Spinal cord (tissue), 10 donors: Measurements from ENCODE around the gene VWF. TPM values are rescaled to one million over a fixed set of nuclear protein-coding genes. Genes with fewer than 3 reads are reported as not detected.

ENCODE experiments used
- DNase-seq, 6 donors: peaks; one replicate each; pipeline versions ENCODE4 v3.0.0 to v3.0.0-alpha.2; 2013 to 2015; ENCODE audit warnings: low spot score in 6 of 6, low read depth in 4 of 6
- H3K27ac ChIP-seq: one replicate; pipeline ENCODE4 v1.5.1; 2013; ENCODE audit warnings: low read depth, low read length, control low read depth
- H3K27me3 ChIP-seq: one replicate; pipeline ENCODE4 v1.6.1; 2013; ENCODE audit warnings: low read length; ENCODE audit not compliant: control insufficient read depth, insufficient read depth
- H3K36me3 ChIP-seq: one replicate; pipeline ENCODE4 v1.6.1; 2013; ENCODE audit warnings: low read length; ENCODE audit not compliant: control insufficient read depth, insufficient read depth
- H3K4me1 ChIP-seq: one replicate; pipeline ENCODE4 v1.6.1; 2013; ENCODE audit warnings: low read length; ENCODE audit not compliant: control insufficient read depth, insufficient read depth
- H3K4me3 ChIP-seq: one replicate; pipeline ENCODE4 v1.5.1; 2013; ENCODE audit warnings: low read depth, low read length, control low read depth
- H3K9me3 ChIP-seq: one replicate; pipeline ENCODE4 v1.6.1; 2013; ENCODE audit warnings: low read length; ENCODE audit not compliant: control insufficient read depth, insufficient read depth
- WGBS: methylation state at CpG from one replicate; pipeline ENCODE4 v1.1.5; 2013; ENCODE audit warnings: missing lambda C conversion rate; ENCODE audit not compliant: insufficient coverage; 5-methylcytosine and 5-hydroxymethylcytosine counted together
- polyA plus RNA-seq, 2 donors: library from polyadenylated mRNA; unstranded; fragments of 120-200 nt; gene quantifications; one replicate each; pipeline ENCODE4 v1.2.1, GENCODE V29; 2013; ENCODE audit not compliant: insufficient read length in 2 of 2
- total RNA-seq, 2 donors: library from RNA; depleted of rRNA in 1 of 2; stranded (reverse); fragments of 120-200 nt in 1 of 2; fragments of >200 nt in 1 of 2; gene quantifications; one replicate each; pipeline versions ENCODE4 v1.2.3 to v1.2.4, GENCODE V29; 2013 to 2014
- donor health status: healthy.

VWF gene
- total and polyA plus RNA-seq, 4 donors, result 34.3 to 76.6 (median 37.5) TPM

DNA sequence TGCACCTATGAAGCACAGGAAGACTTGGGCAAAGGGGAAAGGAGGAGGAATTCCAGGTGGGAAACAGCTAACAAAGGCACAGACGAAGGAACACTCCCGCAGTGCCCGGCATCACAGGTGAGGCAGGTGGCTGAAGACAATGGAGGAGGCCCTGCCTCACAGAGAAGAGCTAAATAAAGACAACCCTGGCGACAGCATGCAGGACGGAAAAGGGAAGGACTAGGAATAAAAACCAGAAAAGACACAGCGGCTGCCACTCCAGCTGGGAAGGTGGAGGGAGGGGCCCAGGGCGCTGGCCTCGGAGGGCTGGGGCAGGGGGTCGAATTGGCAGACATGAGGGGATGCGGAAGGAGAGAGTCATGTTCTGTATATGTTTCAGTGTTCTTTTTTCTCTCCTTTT, 136.4 kb downstream of the VWF start:
- H3K4me1 ChIP-seq, result peaks cover 5% of the 10 kb centered on the region
- 65% methylated on average over 5 of the region's 10 CpGs for WGBS
- H3K27me3 ChIP-seq, result no peaks in the 10 kb centered on the region
- DNase-seq, result no peak
- no peaks in the 10 kb centered on the region for H3K36me3 ChIP-seq
- H3K9me3 ChIP-seq, result no peaks in the 10 kb centered on the region
- no peak overlapping the region for H3K4me3 ChIP-seq
- no peak overlapping the region for H3K27ac ChIP-seq

DNA sequence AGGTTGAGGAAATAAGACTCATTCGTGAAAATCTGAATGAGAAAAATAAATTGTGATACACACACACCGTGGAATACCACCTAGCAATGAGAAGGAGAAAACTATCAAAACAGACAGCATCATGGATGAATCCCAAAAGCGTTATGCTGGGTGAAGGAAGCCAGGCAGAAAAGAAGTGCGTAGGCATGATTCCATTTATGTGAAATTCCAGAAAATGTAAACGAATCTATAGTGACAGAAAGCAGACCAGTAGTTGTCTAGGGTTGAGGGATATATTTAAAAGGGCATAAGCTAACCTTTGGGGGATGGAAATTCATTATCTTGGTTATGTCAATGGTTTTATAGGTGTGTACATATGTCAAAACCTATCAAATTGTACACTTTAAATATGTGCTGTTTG, 136.9 kb downstream of the VWF start:
- H3K36me3 ChIP-seq, result no peaks in the 10 kb centered on the region
- peaks cover 5% of the 10 kb centered on the region for H3K4me1 ChIP-seq
- H3K9me3 ChIP-seq, result no peaks in the 10 kb centered on the region
- no peak overlapping the region for H3K4me3 ChIP-seq
- H3K27me3 ChIP-seq, result no peaks in the 10 kb centered on the region
- 96% methylated on average over 3 of the region's 5 CpGs for WGBS
- DNase-seq, result no peak
- H3K27ac ChIP-seq, result no peak overlapping the region

DNA sequence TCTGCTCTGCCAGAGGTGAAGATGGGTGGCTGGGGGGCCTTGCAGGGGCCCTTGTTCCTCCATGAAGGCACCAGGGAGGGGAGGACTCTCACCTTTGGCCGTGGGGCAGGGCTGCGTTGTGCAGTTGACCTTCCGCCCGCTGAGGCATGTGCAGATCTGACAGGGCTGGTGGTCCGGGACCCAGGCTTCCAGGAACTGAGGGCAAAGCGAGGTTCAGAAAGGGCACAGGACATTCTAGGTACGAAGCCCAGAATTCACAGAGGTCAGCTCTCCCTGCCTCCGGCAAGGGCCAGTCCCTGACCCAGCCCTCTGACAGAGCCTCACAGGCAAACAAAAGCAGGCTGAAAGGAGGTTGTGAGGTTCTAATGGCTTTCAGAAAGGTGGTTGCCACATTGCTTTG, 139.0 kb downstream of the VWF start:
- Histone ChIP-seq H3K9me3 (no peaks in the 10 kb centered on the region), H3K4me1 (peaks cover 5% of the 10 kb centered on the region), H3K27me3 (no peaks in the 10 kb centered on the region), H3K27ac (no peak overlapping the region), H3K4me3 (no peak overlapping the region), H3K36me3 (no peaks in the 10 kb centered on the region)
- no peak for DNase-seq
- 68% methylated on average over 8 of the region's 8 CpGs for WGBS

DNA sequence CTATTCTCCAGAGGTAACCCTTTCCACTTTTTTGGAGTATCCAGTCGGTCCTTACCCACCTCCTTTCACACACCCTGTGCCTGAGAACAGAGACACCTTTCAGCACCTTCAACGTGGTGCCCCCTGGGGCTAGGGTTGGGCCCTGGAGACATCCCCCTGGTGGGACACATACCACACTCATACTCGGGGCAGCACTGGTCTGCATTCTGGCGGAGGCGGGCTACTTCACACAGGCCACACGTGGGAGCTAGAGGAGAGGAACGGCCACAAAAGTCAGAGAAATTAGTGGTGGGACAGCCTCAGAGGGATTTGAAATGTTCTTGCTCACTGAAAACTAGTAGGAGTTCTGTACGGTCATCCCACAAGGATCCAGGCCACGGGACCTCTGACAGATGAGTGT, 139.6 kb downstream of the VWF start:
- Histone ChIP-seq H3K4me3 (no peak overlapping the region), H3K9me3 (no peaks in the 10 kb centered on the region), H3K27ac (no peak overlapping the region), H3K27me3 (no peaks in the 10 kb centered on the region), H3K4me1 (peaks cover 5% of the 10 kb centered on the region), H3K36me3 (no peaks in the 10 kb centered on the region)
- no peak for DNase-seq
- 71% methylated on average over 9 of the region's 9 CpGs for WGBS

DNA sequence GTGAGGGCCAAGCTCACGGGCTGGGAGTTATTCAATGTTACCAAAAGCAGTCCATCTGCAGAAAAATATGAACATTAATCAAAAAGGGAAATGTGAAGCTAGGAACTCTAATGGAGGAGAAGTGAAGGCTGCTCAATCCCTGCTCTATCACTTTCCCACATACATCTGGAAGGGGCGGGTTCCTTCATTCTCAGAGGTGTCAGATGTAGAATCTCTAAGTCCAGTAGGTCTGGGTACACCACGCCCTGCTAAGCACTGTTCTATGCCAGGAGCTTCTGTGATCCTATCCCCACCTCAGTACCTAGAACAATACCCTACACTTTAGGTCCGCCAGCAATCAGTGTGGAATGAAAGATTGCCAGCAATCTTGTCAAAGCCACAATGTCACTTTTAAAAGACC, 142.4 kb downstream of the VWF start:
- H3K36me3 ChIP-seq, result no peaks in the 10 kb centered on the region
- no peaks in the 10 kb centered on the region for H3K9me3 ChIP-seq
- DNase-seq, result no peak
- H3K27ac ChIP-seq, result no peak overlapping the region
- H3K27me3 ChIP-seq, result no peaks in the 10 kb centered on the region
- WGBS, result 100% methylated on average over 1 of the region's 4 CpGs
- peaks cover 5% of the 10 kb centered on the region for H3K4me1 ChIP-seq
- H3K4me3 ChIP-seq, result no peak overlapping the region

DNA sequence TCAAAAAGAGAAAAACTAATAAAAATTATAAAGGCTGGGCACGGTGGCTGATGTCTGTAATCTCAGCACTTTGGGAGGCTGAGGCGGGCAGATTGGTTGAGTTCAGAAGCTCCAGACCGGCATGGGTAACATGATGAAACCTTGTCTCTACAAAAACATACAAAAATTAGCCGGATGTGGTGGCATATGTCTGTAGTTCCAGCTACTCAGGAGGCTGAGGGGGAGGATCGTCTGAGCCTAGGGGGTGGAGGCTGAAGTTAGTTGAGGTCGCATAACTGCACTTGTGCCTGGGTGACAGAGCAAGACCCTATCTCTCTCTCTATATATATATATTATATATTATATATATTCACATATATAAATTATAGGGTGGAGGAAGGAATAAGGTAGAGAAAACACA, 146.9 kb downstream of the VWF start:
- H3K9me3 ChIP-seq, result no peaks in the 10 kb centered on the region
- no peaks in the 10 kb centered on the region for H3K27me3 ChIP-seq
- no peak for DNase-seq
- no peaks in the 10 kb centered on the region for H3K4me1 ChIP-seq
- no peak overlapping the region for H3K4me3 ChIP-seq
- H3K36me3 ChIP-seq, result no peaks in the 10 kb centered on the region
- no CpG with 5 or more reads among the region's 6 CpGs for WGBS
- no peak overlapping the region for H3K27ac ChIP-seq

DNA sequence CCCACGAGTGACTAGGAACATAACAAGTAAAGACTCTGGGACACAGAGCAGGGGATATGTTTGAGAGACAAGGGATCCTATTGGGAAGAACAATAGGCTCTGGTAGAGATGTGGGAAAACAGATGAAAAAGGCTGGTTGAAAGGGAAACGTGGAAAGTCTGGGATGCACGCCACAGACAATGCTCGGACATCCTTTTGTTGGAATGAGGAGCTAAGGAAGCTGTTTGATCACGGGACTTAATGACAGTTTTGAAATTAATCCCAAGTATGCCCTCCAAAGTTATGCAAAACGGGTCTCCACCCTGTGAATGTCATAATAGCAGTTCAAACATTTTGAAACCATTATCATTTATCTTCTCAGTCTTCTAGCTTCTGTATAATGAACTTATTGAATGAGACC, 147.8 kb downstream of the VWF start:
- H3K4me1 ChIP-seq, result no peaks in the 10 kb centered on the region
- no peak overlapping the region for H3K4me3 ChIP-seq
- no peak for DNase-seq
- 50% methylated on average over 5 of the region's 6 CpGs for WGBS
- H3K27me3 ChIP-seq, result no peaks in the 10 kb centered on the region
- no peaks in the 10 kb centered on the region for H3K36me3 ChIP-seq
- H3K27ac ChIP-seq, result no peak overlapping the region
- no peaks in the 10 kb centered on the region for H3K9me3 ChIP-seq

DNA sequence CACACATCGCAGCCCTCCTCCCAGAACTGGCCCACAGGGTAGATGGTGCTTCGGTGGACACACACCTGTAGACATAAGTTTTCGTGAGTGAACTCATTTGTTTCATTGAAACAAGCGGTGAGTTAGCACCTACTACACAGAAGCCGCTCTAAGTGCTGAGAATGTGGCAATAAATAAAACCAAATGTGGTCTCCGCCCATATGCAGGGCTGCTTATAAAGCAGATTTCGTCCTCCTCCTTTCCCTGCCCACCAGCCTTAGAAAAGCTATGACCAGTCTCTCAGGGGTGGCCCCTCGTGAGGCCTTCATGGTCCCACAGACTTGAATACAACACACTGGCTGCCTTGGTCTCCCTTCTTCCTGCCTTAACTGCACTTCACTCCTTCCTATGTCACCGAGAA, 148.3 kb downstream of the VWF start:
- H3K9me3 ChIP-seq, result no peaks in the 10 kb centered on the region
- no peak overlapping the region for H3K27ac ChIP-seq
- H3K4me1 ChIP-seq, result no peaks in the 10 kb centered on the region
- H3K27me3 ChIP-seq, result no peaks in the 10 kb centered on the region
- no peak for DNase-seq
- no peak overlapping the region for H3K4me3 ChIP-seq
- H3K36me3 ChIP-seq, result no peaks in the 10 kb centered on the region
- 81% methylated on average over 9 of the region's 9 CpGs for WGBS

DNA sequence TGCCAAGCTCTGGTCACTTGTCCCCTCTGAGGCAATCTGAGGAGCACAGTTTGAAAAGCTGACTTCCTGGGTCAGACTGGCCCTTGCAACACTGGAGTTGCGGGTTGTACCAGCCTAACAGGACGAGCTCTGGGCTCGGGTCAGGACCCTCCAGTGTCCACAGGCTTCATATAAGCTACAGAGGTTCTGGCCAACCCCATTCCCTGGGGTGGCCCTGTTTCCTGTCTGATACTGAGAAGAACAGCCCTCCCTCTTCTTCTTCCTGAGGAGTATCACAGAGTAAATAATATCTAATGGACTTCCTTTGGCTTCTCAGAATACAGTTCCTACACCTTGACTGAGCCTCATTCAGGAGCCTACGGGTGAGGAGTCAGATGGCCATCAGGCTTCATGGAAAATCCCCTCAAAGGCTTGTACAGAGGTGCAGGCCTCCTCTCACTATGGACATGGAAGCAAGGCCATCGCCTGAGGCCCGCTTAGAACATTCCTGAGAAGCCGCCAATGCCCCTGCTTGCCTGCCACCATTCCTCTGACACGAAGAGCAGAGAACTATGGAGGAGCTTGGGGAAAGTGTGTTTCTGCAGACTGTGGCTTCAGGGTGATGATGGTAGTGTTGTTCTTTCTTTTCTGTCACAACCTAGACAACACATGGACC, 150.9 kb downstream of the VWF start:
- no peaks in the 10 kb centered on the region for H3K9me3 ChIP-seq
- no peaks in the 10 kb centered on the region for H3K4me1 ChIP-seq
- 85% methylated on average over 7 of the region's 8 CpGs for WGBS
- no peak for DNase-seq
- H3K4me3 ChIP-seq, result no peak overlapping the region
- no peaks in the 10 kb centered on the region for H3K27me3 ChIP-seq
- H3K27ac ChIP-seq, result no peak overlapping the region
- H3K36me3 ChIP-seq, result no peaks in the 10 kb centered on the region

DNA sequence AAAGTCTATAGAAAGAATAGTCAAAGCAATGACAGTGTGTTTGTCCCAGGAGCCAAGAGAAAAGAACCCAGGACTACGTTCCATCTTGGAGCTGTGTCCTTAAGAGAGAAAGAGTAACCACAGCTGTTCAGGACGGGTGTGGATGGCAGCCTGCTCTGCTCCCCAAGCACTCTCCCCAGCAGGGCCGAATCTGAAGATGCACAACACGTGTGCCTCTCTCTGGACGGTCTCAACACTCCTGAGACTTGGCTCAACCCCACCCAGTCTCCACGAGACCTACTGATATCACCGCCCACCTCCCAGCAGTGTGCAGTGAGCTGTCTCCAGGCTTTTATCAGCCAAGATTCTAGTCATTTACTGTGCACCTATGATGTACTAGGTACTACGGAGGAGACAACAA, 152.1 kb downstream of the VWF start:
- H3K27ac ChIP-seq, result no peak overlapping the region
- DNase-seq, result no peak
- H3K9me3 ChIP-seq, result no peaks in the 10 kb centered on the region
- no peaks in the 10 kb centered on the region for H3K27me3 ChIP-seq
- WGBS, result 91% methylated on average over 7 of the region's 8 CpGs
- H3K4me1 ChIP-seq, result no peaks in the 10 kb centered on the region
- no peaks in the 10 kb centered on the region for H3K36me3 ChIP-seq
- H3K4me3 ChIP-seq, result no peak overlapping the region
